CD4-positive, alpha-beta T cell treated with Interleukin-17A for 1 hour (primary cell): Measurements from ENCODE around the gene B3GNT5.
A peak's percentile ranks its signal among the peaks of the same experiment; 100 is the strongest.

Experiments
- DNase-seq: peaks from one replicate; pipeline ENCODE4 v3.0.0-alpha.2; 2020

Gene B3GNT5

DNA sequence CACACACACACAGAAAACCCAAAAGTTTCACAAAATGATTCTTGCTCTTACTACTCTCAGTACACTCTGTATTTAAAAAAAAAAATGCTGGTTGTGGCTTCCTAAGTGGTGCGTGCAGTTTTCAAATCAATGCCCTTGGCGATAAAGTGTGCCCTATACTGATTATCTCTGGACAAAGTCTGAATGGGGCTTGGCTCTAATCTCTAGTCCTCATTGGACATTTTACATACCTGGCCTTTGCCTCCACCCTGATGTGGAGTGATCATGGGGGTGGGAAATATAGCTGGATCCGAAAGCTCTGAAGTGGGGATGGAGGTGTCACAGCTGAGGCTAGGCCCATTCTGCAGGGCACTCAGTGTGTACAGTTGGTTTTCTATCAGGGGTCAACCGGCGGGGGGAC, 14.1 kb downstream of the B3GNT5 start:
- no peak for DNase-seq

DNA sequence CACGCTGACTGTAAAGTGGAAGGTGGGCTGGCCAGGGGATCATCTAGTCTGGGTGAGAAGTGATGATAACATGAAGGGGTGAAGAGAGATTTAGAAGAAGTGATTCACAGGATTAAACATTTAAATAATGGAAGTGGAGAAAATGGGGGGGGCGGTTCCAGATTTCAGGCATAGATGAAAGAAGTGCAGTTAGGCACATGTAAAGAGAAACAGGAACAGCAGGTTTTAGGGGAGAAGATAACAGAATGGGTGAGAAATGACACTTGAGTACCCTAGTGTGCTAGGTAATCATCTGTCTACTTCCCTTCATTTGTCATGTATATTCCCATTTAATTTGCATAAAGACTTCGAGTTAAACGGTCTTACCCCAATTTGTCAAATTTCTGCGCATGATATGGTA, 15.3 kb downstream of the B3GNT5 start:
- no peak for DNase-seq

DNA sequence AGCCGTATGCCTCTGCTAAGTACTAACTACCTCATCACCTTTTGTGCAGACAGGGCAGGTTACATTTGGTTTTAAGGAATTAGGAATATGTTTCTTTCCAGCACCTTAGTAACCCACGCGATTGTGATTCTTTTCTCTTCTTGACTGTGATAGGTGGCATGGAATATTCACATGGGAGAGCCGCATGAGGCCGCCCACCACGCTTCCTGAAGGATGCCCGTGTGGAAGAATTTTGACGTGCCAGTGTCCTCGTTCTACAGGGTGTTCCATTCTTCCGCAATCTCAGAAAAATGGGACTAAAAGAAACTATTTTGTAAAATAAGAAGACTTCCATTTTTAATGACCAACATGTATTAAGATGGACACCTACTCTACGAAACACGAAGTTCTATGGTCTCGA, 16.3 kb downstream of the B3GNT5 start:
- DNase-seq = no peak

DNA sequence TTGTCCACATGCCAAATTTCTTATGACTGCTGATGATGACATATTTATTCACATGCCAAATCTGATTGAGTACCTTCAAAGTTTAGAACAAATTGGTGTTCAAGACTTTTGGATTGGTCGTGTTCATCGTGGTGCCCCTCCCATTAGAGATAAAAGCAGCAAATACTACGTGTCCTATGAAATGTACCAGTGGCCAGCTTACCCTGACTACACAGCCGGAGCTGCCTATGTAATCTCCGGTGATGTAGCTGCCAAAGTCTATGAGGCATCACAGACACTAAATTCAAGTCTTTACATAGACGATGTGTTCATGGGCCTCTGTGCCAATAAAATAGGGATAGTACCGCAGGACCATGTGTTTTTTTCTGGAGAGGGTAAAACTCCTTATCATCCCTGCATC, 17.3 kb downstream of the B3GNT5 start:
- no peak for DNase-seq

DNA sequence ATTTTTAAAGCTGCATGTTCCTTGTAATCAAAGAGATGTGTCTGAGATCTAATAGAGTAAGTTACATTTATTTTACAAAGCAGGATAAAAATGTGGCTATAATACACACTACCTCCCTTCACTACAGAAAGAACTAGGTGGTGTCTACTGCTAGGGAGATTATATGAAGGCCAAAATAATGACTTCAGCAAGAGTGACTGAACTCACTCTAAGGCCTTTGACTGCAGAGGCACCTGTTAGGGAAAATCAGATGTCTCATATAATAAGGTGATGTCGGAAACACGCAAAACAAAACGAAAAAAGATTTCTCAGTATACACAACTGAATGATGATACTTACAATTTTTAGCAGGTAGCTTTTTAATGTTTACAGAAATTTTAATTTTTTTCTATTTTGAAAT, 19.1 kb downstream of the B3GNT5 start:
- no peak for DNase-seq

DNA sequence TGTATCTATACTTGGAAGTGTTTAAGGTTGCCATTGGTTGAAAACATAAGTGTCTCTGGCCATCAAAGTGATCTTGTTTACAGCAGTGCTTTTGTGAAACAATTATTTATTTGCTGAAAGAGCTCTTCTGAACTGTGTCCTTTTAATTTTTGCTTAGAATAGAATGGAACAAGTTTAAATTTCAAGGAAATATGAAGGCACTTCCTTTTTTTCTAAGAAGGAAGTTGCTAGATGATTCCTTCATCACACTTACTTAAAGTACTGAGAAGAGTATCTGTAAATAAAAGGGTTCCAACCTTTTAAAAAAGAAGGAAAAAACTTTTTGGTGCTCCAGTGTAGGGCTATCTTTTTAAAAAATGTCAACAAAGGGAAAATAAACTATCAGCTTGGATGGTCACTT, 19.7 kb downstream of the B3GNT5 start:
- DNase-seq = no peak

DNA sequence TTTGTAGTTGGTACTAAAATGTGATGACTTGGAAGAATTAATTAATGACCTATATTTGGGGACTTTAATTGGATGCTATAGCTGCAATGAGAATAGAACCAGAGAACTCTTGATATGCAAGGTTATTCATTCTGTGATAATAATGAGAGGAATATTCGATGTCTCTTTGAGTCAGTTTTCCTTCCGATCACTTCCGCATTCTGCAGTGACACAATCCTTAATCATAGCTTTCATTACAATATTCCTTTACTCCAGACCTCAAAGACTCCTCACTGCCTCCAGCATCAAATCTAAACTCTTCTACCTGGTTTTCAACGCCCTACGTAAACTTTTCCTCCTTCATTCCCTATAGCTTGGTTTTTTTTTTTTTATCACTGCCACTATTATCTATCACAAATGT, 21.6 kb downstream of the B3GNT5 start:
- no peak for DNase-seq

DNA sequence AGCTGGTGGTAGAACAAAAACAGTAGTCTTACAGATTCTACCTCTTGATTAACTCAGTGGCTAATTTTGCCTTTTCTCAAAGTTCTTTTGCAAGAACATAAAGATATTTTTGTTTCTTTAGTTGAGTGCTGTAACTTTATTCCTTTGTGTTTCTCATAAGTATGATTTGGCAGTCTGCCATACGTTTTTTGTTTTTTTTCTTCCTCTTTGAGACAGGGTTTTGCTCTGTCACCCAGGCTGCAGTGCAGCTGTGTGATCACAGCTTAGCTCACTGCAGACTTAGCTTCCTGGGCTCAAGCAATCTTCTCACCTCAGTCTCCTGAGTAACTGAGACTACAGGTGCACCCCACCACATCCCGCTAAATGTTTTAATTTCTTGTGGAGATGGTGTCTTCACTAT, 22.4 kb downstream of the B3GNT5 start:
- DNase-seq = peak; percentile 20

DNA sequence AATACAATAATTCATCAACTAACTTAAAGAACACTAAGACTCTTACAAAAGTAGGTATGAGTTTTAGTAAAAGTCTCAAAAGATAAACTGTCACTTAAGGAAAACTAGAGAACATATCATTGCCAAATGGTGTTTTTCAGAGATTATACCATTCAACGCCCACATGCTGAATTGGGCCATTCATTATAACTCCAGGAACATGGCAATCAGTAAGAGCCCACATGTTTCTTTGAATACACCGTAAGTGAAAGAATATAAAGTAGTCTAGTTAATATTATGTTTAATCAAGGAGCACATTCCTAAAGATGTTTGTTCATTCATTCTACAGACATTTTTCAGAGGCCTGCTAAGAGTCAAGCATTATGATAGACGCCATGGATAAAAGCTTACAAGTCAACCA, 22.9 kb downstream of the B3GNT5 start:
- DNase-seq = no peak

DNA sequence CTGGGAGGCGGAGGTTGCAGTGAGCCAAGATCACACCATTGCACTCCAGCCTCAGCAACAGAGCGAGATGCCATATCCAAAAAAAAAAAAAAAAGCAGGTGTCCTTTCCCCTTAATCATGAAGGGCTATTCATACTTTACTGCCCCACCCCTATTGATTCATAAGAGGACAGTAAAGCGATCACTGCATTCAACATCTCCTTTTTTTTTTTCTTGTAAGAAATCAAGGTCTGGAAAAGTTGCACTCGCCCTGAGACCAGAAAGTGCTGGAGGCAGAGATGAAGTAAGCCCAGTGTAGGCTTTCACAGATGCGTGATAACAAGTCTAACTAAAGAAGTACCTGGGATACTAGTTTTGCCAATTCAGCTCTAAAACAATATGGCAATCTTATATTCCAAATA, 24.2 kb downstream of the B3GNT5 start:
- no peak for DNase-seq

DNA sequence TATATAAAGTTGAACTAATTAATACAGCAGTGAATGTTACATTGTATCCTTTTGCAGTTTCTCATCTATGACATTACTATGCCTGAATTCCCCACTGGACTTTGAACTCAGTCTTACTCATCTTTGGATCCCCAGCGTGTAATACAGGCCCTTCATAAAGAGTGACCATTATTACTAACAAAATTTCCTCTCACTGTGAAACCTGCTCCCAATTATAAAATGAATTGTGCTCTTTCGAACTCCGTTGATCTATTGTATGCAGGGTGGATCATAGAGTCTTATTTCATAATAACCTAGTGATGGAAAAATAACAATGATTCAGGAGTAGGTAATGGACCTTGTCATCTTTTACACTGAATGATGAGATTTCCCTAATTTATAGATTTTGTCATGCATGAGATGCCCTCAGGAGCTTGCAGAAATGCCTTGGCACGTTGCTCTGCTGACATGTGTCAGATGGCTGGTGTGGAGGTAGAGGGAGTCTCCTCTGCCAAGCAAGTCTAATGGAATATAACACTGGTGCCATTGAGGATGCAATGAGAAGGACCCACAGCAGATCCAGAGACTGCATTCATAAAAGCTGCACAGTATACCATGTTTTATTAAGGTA, 25.5 kb downstream of the B3GNT5 start:
- DNase-seq = no peak

DNA sequence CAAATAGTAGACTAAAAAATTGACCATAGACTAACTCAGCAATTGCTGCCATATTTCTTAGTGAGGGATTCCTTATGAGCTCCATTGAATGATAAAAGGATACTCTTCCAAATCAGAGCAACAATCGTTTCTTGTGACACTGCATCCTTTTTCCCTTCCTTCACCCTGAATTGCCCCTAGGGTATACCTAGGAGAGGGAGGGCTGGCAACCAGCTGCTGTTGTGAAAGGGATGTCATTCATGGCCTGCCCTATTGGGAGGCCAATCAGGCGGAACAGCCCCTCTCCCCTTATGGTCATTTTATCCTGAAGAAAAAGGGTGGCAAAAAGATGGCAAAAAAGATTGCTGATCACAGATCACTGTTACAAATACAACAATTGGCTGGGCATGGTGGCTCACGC, 26.3 kb downstream of the B3GNT5 start:
- DNase-seq = no peak

DNA sequence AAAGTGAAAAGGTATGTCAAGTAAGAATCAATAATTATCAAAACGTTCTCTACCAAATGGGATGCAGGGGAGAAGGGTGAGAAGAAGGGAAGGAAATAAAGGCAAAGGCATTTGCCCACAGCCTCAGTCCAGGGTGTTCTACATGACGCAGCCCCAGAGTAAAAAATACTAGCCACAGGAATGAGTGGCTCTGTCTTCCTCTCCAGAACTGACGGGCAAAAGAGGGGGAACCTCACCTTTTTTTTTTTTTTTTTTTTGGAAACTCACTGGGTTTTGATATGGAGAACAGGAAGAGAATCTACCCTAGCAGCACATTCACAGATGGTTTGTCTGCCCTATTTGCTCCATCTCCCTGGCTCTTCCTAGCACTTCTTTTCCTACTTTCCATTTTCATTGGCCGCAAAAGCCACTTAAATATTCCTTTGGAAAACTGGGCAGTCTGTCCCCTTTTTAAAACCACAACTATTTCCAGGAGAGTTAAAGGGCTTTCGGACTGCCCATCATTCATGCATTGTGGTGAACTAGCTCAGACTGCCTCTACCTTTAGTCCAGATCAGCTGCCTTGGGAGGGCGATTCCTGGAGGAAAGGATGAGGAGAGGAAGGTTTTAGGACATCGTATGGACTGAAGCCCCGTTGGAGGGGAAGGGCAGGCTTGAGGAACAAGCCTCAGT, 28.2 kb downstream of the B3GNT5 start:
- DNase-seq = no peak

DNA sequence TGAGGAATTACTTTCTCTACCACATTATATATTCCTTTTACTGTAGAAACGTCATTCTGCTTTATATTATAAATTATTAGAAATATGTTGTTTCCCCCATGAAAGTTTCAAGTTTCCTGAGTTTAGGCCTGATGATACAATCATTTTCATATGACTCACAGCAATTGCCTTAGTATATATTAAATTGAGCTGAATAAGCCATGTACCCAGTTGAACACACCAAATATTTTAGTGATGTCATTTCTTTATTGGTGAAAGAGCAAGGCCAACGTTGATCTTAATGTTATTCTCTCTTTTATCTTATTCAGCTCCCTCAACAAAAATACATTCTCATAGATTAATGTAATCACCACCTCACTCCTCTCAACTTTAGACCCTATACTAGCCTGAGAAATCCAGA, 30.8 kb downstream of the B3GNT5 start:
- DNase-seq = no peak

DNA sequence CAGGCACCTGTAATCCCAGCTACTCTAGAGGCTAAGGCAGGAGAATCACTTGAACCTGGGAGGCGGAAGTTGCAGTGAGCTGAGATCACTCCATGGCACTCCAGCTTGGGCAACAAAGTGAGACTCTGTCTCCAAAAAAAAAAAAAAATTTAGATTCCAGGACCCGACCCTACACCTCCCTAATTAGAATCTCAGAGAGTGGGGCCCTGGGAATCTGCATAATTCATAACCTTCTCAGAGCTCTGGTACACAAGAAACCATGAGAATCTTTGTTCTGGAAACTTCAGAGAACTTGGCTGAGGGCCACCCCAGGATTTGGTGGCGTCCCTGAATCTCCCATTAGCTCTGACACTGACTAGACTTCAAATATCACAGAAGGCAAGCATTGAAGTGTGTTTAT, 31.5 kb downstream of the B3GNT5 start:
- no peak for DNase-seq

DNA sequence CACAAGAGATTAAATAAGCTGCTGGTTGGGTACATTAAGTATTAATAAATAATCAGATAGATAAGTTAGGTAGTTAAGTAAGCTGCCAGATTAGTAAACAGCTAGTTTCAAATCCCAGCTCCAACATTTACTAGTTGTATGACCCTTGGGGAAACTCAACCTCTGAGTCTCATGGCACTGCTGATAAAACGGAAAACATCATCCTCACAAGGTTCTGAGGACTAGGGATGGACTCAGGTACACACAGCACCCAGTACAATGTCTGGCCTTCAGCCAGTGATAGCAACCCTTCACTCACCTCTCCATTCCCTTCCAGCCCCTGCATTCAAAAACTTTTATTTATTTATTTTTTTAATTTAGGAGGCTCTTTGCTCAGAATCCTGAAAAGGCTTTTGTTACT, 32.3 kb downstream of the B3GNT5 start:
- peak; percentile 13 for DNase-seq

DNA sequence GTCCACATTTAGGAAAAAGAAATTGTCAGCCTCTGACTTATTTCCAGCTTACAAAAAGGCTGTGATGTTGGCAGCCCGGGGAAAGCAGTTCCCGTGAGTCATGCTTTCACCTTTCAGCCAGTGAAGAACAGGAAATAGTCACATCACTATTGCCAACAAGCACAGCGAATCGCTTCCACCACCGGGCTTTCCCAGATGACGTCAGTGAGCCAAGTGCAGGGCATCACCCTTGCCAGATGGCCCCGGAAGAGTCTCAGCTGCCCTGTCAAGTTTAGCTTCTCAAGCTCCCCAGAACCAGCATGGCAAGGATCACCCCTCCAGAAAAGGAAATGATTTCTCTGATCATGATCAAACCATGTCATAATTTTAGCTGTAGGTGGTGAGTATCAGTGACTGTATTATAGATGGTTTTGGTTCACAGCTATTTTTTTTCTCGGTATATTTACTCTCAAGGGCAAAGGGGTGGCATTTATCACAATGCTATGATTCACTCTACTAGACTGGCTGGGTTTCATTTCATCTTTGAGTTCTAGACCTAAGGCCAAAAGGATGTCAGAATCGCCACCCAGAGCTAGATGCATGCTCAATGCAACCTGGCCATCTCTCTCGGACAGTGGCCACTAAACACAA, 32.9 kb downstream of the B3GNT5 start:
- peak; percentile 96 for DNase-seq

DNA sequence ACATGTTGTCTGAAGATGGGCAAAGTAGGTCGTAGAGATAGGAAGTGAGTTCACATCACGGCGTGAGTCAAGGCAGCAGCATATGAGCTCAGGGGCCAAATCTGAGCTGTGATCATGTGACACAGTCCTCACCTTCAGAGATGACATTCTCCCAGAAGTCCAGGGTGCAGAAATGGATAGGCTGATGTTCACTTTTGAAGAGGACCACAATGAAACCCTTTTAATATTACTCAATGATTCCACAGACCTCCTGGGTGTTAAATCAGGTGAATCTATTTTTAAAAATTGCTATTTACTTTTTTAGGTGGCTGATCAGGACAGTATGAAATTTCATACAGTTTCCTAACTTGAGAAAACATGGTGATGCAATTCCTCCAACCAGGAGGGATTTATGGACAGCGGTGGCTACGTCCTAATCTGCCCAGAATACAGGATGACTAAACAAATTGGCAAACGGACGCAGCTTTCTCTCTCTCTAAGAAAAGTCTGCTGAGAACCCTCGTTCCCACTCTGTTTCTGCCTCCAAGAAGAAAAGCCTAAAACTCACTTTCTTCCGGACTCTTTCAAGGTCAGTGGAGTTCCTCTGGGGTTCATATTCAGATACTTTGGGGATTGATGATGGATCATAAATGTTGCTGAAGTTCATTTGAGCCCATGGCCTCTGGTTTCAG, 34.4 kb downstream of the B3GNT5 start:
- DNase-seq = peak; percentile 29

DNA sequence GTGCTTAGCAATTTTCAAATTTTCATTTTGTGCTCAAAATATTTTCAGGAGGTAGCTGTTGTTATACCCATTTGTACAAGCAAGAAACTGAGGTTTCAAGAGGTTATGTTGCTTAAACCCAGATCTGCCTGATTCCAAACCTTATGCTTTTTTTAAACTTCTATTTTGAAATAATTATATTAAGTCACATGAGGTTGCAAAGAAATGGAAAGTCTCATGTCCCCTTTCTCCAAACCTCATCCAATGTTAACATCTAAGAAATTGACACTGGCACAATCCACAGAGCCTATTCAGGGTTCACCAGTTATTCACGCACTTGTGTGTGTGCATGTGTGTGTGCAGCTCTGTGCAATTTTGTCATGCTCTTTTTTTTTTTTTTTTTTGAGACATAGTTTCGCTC, 35.1 kb downstream of the B3GNT5 start:
- no peak for DNase-seq

DNA sequence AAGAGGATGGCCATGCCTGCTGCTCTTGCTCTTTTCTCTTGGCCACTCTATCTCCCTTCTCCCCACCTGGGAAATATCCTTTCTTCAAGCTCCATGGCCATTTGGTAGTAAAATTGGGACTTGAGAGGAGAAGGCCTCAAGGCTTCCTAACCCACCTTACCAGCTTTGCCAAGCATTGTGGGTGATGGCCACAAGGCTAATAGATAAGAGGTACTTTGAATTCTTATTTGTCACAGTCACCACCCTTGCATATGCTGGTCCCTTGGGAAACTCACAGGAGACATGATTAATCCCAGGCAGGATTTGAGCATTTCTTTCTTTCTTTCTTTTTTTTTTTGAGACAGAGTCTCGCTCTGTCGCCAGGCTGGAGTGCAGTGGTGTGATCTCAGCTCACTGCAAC, 37.2 kb downstream of the B3GNT5 start:
- DNase-seq = no peak

DNA sequence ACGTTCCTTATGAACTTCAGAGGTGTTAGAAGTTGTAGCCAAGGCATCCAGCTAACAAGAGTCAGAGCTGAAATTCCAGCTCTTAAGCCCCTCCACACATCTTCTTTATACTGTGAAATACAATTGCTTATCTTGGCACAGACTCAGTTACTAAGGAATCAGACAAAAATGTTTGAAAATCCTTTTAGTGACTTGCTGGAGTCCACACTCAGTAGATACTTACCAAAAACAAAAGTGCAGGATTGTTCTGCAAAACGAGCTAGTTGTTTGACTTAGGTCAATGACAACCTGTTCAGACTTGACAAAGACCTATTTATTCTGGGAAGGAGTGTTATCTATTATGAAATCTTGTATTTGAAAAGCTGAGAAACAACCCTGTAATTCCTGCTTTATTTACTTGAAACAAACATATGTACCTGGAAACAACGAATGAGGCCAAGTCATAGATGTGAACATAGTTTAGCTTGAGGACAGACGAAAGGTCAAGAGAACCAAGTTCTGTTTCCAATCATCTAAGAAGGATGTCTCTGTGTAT, 38.5 kb downstream of the B3GNT5 start:
- DNase-seq = no peak

DNA sequence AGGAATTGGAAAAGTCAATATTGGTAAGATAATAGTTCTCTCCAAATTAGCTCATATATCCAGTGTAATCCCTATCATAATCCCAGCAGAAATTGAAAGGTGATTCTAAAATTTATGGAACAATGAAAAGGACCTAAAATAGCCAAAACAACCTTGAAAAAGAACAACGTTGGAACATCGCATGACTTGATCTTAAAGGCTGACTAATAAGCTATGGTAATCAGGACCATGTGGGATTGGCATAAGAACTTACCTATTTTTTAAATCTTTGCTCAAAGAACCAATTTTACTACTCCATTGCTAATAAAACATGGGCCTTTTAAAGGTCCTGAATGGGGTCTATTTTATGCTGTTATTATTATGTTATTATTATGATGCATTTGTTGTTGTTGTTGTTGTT, 40.9 kb downstream of the B3GNT5 start:
- no peak for DNase-seq

DNA sequence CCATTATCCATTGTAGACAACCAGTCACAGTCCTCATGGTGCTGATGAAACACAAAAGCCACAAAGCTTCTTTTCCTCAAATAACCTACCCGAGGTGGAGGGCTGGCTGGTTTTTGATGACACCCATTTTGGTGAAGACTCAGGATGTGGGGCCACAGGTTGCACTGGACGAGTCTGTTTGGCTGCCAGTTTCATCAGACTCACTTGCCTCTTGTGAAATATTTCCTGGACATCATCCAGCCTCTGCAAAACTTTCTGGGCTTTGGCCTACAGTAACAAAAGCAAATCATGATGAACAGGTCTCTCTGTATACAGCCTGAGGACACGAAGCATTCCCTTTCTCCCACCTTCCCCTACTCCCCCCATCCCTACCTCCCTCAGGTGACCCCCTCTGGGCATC, 42.2 kb downstream of the B3GNT5 start:
- DNase-seq = no peak

DNA sequence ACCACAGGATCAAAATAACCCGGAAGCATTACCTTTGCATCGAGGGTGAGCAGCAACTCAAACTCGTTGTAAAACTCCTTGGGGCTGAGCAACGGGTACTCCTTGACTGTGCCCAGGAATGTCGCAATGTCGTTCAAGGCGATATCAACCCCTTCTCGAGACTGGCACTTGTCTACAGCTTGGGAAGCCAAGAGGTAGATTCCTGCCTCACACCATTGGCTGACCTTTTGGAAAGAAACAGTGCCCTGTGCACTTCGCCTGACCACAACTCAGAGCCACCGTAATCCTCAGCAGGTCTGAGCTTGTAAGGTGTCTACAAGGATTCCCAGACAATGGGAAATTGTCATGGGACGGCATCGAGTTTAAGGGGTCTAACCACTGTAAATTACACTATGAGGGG, 43.9 kb downstream of the B3GNT5 start:
- DNase-seq = no peak
